HUES48 (cell line): ENCODE data around the gene SLC48A1.

ENCODE experiments used
- H3K27ac ChIP-seq: one replicate; pipeline ENCODE4 v1.7.0; 2013; ENCODE audit warnings: low read depth, low read length, inconsistent platforms
- H3K27me3 ChIP-seq: 2 replicates; pipeline ENCODE4 v1.6.1; 2013; ENCODE audit warnings: mild to moderate bottlenecking, low read length; ENCODE audit not compliant: control insufficient read depth, insufficient read depth
- H3K36me3 ChIP-seq: 2 replicates; pipeline ENCODE4 v1.6.1; 2013; ENCODE audit warnings: low read length; ENCODE audit not compliant: control insufficient read depth, insufficient read depth
- H3K4me1 ChIP-seq: 2 replicates; pipeline ENCODE4 v1.6.1; 2013; ENCODE audit warnings: mild to moderate bottlenecking, low read length; ENCODE audit not compliant: control insufficient read depth, insufficient read depth
- H3K4me3 ChIP-seq: 2 replicates; pipeline ENCODE4 v1.5.1; 2013; ENCODE audit warnings: mild to moderate bottlenecking, low read depth, low read length
- H3K9ac ChIP-seq: 2 replicates; pipeline ENCODE4 v1.6.1; 2013; ENCODE audit warnings: mild to moderate bottlenecking, low read depth, low read length, moderate library complexity
- H3K9me3 ChIP-seq: 2 replicates; pipeline ENCODE4 v1.6.1; 2013; ENCODE audit warnings: low read length; ENCODE audit not compliant: control insufficient read depth, insufficient read depth

Gene SLC48A1

DNA sequence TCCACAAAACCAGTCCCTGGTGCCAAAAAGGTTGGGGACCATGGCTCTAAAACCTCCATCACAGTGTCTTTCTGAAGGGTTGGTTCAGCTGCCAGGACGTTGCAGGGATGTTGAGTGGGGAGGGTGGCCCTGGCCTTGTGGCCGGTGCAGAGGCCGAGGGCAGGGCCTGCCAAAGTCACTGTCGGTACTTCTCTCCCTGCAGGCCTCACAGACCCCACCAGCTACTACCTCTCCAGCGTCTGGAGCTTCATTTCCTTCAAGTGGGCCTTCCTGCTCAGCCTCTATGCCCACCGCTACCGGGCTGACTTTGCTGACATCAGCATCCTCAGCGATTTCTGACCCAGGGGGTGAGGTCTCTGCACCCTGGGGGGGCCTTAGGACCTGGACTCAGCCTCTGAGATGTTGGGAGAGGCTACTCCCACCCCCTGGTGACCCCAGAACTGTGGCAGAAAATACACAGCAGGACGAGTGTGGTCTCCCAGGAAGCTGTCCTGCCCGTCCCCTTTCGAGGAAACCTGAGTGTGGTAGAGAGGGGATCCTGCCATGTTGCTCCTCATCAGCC lies 7.0 kb downstream of the SLC48A1 start:
- Histone ChIP-seq H3K27ac (no peak overlapping the region), H3K36me3 (peaks cover 34% of the 10 kb centered on the region), H3K9me3 (no peaks in the 10 kb centered on the region), H3K9ac (no peak overlapping the region), H3K27me3 (peaks cover 9% of the 10 kb centered on the region; the same call in 1 of the 2 replicates), H3K4me1 (peaks cover 21% of the 10 kb centered on the region), H3K4me3 (peak overlapping the region; percentile 20; the same call in 1 of the 2 replicates)

DNA sequence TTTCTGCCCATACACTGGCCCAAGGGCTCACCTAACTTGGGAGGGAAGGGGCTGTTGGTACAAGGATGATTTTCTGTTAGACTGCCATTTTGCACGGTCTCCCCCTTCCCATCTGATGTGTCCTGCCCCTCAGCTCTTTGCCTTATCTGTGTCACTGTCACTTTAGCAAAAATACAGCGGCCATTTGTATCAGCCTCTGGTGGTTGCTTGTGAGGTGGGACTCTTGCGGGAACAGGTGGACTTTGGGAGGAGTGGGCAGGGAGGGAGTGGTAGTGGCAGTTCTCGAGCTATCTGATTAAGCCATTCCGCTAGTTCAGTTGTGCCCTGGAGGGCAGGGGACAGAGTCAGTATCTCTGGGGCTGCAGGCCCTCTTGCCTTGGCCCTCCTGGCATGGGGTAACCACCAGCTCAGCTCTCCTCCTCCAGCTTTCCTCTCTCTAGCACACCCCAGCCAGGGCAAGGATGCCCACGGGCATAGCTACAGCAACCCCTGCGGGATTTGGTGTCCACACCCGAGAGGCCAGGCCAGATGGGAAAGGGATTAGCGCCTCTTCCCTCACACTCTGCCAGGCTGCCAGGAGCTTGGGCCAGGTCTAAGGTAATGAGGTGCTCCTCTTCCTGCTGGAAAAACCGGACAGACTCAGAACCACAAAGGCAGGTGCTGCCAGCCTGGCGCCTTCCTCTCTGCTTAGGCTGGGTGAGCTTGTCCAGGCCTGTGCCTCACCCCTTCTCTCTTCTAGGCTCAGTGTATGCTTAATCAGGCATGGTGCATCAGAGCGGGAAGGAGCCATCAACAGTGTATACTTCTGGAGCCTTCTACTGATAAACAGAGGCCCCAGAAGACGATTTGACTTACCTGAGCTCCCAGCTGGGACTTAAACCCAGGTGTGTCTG lies 8.7 kb downstream of the SLC48A1 start:
- Histone ChIP-seq H3K27ac (no peak overlapping the region), H3K36me3 (peaks cover 51% of the 10 kb centered on the region), H3K9me3 (no peaks in the 10 kb centered on the region), H3K4me1 (peaks cover 21% of the 10 kb centered on the region), H3K27me3 (peaks cover 6% of the 10 kb centered on the region; the same call in 1 of the 2 replicates), H3K9ac (no peak overlapping the region), H3K4me3 (no peak overlapping the region)

DNA sequence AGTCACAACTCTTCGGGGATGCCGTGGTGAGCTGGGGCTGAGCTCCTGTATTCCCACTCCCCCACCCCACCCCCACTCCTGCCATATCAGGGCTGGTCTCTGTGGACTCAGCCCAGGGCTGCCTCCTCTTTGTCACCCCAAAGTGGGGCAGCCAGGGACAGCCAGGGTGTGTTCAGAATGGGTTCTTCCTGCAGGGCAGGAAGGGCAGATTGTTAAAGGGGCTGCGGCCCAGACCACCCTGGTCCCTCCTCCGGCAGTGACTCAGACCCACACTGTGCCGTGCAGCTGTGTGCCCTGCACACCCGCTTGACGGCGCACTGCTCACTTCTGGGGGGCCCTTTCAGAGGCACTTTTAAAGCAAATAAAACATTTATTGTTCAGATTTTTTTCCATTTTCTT lies 9.3 kb downstream of the SLC48A1 start:
- H3K36me3 ChIP-seq = peaks cover 57% of the 10 kb centered on the region
- H3K27me3 ChIP-seq = peaks cover 6% of the 10 kb centered on the region; the same call in 1 of the 2 replicates
- no peak overlapping the region for H3K27ac ChIP-seq
- H3K4me3 ChIP-seq = no peak overlapping the region
- H3K9ac ChIP-seq = no peak overlapping the region
- H3K4me1 ChIP-seq = peaks cover 21% of the 10 kb centered on the region
- no peaks in the 10 kb centered on the region for H3K9me3 ChIP-seq

DNA sequence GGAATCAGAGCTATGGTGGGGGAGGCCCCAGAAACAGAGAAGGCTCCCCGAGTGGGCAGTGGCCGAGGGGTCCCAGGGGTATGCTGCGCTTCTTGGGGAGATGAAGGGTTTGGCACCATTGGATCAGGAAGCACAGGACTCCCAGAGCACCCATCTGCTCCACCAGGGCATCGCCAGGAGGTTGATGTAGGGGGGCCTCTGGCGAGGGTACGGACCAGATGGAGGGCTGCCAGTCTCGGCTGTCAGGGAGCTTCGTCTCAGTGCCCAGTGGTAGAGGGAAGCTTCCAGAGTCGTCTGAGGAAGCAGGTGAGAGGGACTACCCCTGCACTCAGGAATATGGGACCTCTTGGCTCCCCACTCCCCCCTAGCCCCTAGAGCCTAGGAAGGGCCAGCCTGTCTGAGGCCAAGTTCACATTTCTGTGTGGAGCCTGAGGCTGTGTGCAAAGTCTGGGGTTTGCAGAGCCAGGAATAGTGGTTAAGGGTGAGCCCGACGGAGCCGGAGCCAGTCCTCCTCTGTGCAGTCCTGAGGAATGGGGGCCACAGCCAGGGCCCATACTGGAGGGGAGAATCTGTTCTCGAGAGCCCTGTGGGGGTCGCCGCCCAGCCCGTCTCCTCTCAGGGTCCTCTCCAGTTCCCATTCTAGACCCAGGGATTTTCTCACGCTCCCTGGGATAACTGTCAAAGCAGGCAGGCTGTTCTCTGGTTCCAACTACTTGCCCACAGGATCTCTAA lies 10.2 kb downstream of the SLC48A1 start:
- H3K4me1 ChIP-seq = peaks cover 16% of the 10 kb centered on the region
- no peak overlapping the region for H3K4me3 ChIP-seq
- peaks cover 65% of the 10 kb centered on the region for H3K36me3 ChIP-seq
- H3K27me3 ChIP-seq = peaks cover 6% of the 10 kb centered on the region; the same call in 1 of the 2 replicates
- no peak overlapping the region for H3K9ac ChIP-seq
- H3K9me3 ChIP-seq = no peaks in the 10 kb centered on the region
- H3K27ac ChIP-seq = no peak overlapping the region

DNA sequence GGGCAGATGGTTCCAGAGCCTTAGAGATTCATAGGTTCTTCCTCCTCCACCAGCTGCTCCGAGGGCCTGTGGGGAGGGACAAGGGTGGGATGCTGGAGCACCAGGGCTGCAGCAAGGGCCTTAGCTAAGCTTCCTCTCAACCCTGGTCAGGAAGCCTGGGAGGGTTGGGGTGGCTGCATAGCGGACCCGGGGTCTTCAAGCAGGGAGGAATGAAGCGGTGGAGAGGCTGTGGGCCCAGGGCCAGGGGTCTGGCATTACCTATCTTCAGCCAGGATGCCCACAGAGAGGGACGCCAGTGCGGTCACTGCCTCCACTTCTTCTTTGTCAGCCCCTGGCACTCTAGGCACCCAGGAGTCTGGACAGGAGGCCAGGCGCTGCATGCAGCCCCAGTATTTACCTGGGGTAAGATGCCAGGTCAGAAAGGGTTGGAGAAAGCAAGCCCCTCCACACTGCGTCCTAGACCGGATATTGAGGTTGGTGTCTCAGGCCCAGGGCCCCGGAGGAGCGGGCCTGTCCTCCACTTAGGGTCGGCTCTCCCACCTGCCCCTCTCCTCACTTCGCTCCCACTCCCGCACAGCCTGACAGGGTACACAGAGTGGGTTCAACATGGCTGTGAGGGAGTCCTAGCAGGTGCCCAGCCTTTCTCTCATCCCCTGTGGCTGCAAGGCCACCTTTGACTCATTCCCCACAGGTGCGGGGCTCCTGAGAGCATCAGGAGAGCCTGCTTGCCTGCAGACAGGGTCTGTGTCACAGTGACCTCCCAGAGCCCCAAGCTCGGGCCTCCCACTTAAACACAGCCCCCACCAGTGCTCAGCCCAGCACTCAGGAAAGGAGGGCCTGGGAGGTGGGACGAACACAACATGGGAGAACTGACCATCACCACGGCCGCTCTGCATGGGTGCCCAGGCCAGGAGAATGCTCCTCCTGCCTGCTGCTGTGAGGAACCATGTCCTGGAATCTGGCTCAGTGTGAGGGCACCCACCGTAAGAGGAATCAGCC lies 11.1 kb downstream of the SLC48A1 start:
- Histone ChIP-seq H3K9me3 (no peaks in the 10 kb centered on the region), H3K27ac (no peak overlapping the region), H3K4me1 (peaks cover 6% of the 10 kb centered on the region), H3K4me3 (no peak overlapping the region), H3K27me3 (peaks cover 6% of the 10 kb centered on the region; the same call in 1 of the 2 replicates), H3K36me3 (peaks cover 75% of the 10 kb centered on the region), H3K9ac (no peak overlapping the region)

DNA sequence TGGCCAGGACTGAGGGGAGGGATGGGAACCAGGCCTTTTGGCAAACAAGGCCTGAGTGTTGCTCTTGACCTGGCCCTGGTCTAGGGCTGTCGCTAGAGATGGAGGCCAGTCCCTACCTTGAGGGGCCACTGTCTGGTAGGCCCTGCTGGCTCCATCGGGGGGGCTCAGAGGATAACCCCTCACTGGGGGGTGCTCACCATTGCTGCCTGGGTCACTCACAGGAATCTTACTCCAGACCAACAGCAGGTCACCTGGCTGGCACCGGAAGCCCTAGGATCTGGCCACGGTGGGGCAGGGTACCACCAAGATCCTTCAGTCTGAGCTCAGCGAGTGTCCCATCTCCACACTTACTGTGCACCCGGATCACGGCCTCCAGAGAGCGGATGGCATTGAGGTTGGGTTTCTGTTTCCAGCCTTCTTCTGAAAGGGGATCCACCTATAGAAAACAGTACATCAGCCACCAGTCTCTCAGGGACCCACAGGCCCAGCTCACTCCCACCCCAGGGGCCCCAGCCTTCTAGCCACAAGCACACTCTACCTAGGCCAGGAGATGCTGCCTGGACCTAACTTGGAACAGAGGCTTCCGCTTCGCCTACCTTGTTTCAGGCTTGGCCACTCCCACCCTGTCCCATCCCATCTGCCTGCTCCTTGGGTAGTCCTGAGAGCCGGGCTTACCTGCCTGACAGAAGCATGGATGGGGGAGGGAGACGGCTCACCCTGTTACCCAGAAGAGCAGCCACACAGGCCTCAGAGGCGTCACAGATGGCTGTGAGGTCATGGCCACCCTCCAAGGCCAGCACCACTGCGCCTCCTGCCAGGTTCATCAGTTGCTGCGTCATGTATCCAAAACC lies 12.2 kb downstream of the SLC48A1 start:
- no peaks in the 10 kb centered on the region for H3K9me3 ChIP-seq
- no peaks in the 10 kb centered on the region for H3K4me1 ChIP-seq
- no peak overlapping the region for H3K27ac ChIP-seq
- H3K27me3 ChIP-seq = peaks cover under 1% of the 10 kb centered on the region; the same call in 1 of the 2 replicates
- H3K9ac ChIP-seq = no peak overlapping the region
- no peak overlapping the region for H3K4me3 ChIP-seq
- peaks cover 85% of the 10 kb centered on the region for H3K36me3 ChIP-seq

DNA sequence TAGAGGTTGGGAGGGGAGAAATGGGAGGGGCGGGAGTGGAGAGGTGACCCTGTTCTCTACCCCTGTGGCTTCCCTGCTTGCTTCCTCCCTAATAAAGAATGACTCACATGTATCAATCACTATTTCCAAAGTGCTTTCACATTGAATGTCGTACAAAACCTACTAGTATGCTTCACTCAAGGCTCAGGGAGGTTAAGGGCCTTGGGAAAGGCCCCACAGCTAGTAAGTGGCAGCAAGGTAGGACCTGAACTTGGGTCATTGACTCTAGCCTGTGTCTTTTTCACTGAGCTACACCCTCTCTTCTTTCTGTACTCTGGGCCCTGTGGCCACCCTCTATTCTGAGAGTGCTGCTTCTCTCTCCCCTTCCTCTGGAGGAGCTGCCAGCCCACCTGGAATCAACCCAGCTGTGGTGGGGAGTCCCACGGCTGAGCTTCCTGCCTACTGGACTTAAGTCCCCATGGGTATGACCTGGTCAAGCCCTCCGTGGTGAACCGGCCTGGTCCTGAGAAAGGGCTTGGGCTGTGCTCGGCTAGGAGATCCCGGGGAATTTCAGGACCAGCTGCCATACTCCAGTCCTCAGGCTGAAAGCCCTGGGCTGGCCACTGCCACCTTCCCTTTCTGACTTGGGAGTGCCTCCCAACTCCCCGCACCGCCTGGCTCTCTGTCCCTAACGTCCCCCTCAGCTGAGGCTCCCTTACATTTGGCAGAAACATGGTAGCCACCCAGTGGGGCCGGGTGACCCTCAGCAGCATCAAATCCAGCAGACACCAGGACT lies 13.0 kb downstream of the SLC48A1 start:
- Histone ChIP-seq H3K27ac (no peak overlapping the region), H3K4me1 (no peaks in the 10 kb centered on the region), H3K9me3 (no peaks in the 10 kb centered on the region), H3K9ac (no peak overlapping the region), H3K4me3 (no peak overlapping the region), H3K36me3 (peaks cover 93% of the 10 kb centered on the region), H3K27me3 (no peaks in the 10 kb centered on the region)

DNA sequence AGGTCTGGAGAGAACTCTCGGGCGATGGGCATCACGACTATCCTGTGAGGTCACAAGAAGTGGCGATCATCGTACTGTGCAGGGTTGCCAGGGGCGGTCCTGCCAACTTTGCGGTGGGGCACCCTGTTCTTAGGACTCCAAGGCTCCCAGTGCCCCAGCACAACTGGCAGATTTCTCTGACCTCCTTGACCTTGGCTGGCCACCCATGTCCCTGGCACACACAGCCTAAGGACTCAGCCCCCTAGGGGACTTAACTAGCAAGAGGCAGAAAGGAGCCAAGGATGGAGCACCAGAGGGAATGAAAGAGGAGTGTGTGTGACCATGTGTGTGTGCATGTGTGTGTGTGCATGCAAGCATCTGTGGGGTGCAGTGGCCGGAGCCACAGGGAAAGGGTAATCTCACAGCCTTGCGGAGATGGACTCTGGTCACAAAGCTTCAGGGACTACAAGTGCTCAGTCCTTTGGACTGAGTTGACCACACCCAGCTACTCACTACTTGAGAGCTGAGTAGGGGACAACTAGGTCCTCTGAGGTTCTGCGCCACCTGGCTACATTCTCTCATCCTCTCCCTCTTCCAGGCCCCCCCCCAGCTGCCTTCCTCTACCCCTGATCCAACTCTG lies 13.7 kb downstream of the SLC48A1 start:
- H3K36me3 ChIP-seq = peaks cover 95% of the 10 kb centered on the region
- H3K4me3 ChIP-seq = no peak overlapping the region

More for the DNA sequence above, 13.7 kb downstream of the SLC48A1 start:
- no peaks in the 10 kb centered on the region for H3K9me3 ChIP-seq
- no peak overlapping the region for H3K9ac ChIP-seq
- no peaks in the 10 kb centered on the region for H3K4me1 ChIP-seq
- H3K27me3 ChIP-seq = no peaks in the 10 kb centered on the region
- H3K27ac ChIP-seq = no peak overlapping the region
